Measurements from ENCODE around the gene GPR148.

Gene GPR148

GRCh38 chr2:130755256-130756052 is 26.6 kb downstream of the GPR148 start, which contains the start of gene AMER3:
Gene AMER3 (plus strand): TSS chr2:130755540. CDS start chr2:130762073, 6,533 bp downstream.
- Histone ChIP-seq H3K9me3 (ENCODE audit: control insufficient read depth, low read depth, low read length) (no peaks in the 10 kb centered on the region), H3K27ac (ENCODE audit: low read length) (no peak within 1 kb of the TSS), H3K9ac (ENCODE audit: low read length) (no peak within 1 kb of the TSS), H3K27me3 (ENCODE audit: control insufficient read depth, insufficient read depth, low read length) (peaks cover 43% of the 10 kb centered on the region), H3K4me1 (ENCODE audit: control insufficient read depth, low read depth, low read length) (peaks cover 8% of the 10 kb centered on the region), H3K4me3 (ENCODE audit: low read length) (peak within 1 kb of the TSS; percentile 85), H3K36me3 (ENCODE audit: control insufficient read depth, low read depth, low read length) (no peaks in the 10 kb centered on the region)

GRCh38 chr2:130756053-130756873 is 27.4 kb downstream of the GPR148 start:
- Histone ChIP-seq H3K4me3 (ENCODE audit: low read length) (peak overlapping the region; percentile 85), H3K36me3 (ENCODE audit: control insufficient read depth, low read depth, low read length) (no peaks in the 10 kb centered on the region), H3K27me3 (ENCODE audit: control insufficient read depth, insufficient read depth, low read length) (peaks cover 43% of the 10 kb centered on the region), H3K9me3 (ENCODE audit: control insufficient read depth, low read depth, low read length) (no peaks in the 10 kb centered on the region), H3K4me1 (ENCODE audit: control insufficient read depth, low read depth, low read length) (peaks cover 8% of the 10 kb centered on the region), H3K9ac (ENCODE audit: low read length) (no peak overlapping the region), H3K27ac (ENCODE audit: low read length) (no peak overlapping the region)

- no peaks in the 10 kb centered on the region for H3K9me3 ChIP-seq (ENCODE audit: control insufficient read depth, low read depth, low read length)
- H3K4me1 ChIP-seq (ENCODE audit: control insufficient read depth, low read depth, low read length), result peaks cover 8% of the 10 kb centered on the region
- H3K36me3 ChIP-seq (ENCODE audit: control insufficient read depth, low read depth, low read length), result no peaks in the 10 kb centered on the region
- no peak overlapping the region for H3K27ac ChIP-seq (ENCODE audit: low read length)
- peaks cover 43% of the 10 kb centered on the region for H3K27me3 ChIP-seq (ENCODE audit: control insufficient read depth, insufficient read depth, low read length)
- peak overlapping the region; percentile 66 for H3K4me3 ChIP-seq (ENCODE audit: low read length)
- no peak overlapping the region for H3K9ac ChIP-seq (ENCODE audit: low read length)
These were observed 28.2 kb downstream of the GPR148 start for GRCh38 chr2:130756874-130757668.

- Histone ChIP-seq H3K4me1 (ENCODE audit: control insufficient read depth, low read depth, low read length) (peaks cover 5% of the 10 kb centered on the region), H3K4me3 (ENCODE audit: low read length) (no peak overlapping the region), H3K36me3 (ENCODE audit: control insufficient read depth, low read depth, low read length) (no peaks in the 10 kb centered on the region), H3K27ac (ENCODE audit: low read length) (no peak overlapping the region), H3K9ac (ENCODE audit: low read length) (no peak overlapping the region), H3K27me3 (ENCODE audit: control insufficient read depth, insufficient read depth, low read length) (peaks cover 29% of the 10 kb centered on the region), H3K9me3 (ENCODE audit: control insufficient read depth, low read depth, low read length) (no peaks in the 10 kb centered on the region)
These were observed 31.3 kb downstream of the GPR148 start for GRCh38 chr2:130759906-130760753.

- Histone ChIP-seq H3K4me3 (ENCODE audit: low read length) (no peak overlapping the region), H3K27ac (ENCODE audit: low read length) (no peak overlapping the region), H3K27me3 (ENCODE audit: control insufficient read depth, insufficient read depth, low read length) (peaks cover 22% of the 10 kb centered on the region), H3K9me3 (ENCODE audit: control insufficient read depth, low read depth, low read length) (no peaks in the 10 kb centered on the region), H3K36me3 (ENCODE audit: control insufficient read depth, low read depth, low read length) (no peaks in the 10 kb centered on the region), H3K4me1 (ENCODE audit: control insufficient read depth, low read depth, low read length) (peaks cover 5% of the 10 kb centered on the region), H3K9ac (ENCODE audit: low read length) (no peak overlapping the region)
These were observed 32.2 kb downstream of the GPR148 start for GRCh38 chr2:130760754-130761751.

- Histone ChIP-seq H3K27ac (ENCODE audit: low read length) (no peak overlapping the region), H3K27me3 (ENCODE audit: control insufficient read depth, insufficient read depth, low read length) (peaks cover 12% of the 10 kb centered on the region), H3K4me3 (ENCODE audit: low read length) (no peak overlapping the region), H3K4me1 (ENCODE audit: control insufficient read depth, low read depth, low read length) (no peaks in the 10 kb centered on the region), H3K36me3 (ENCODE audit: control insufficient read depth, low read depth, low read length) (no peaks in the 10 kb centered on the region), H3K9me3 (ENCODE audit: control insufficient read depth, low read depth, low read length) (no peaks in the 10 kb centered on the region), H3K9ac (ENCODE audit: low read length) (no peak overlapping the region)
These were observed 33.4 kb downstream of the GPR148 start for GRCh38 chr2:130762031-130762909.

- Histone ChIP-seq H3K36me3 (ENCODE audit: control insufficient read depth, low read depth, low read length) (no peaks in the 10 kb centered on the region), H3K9me3 (ENCODE audit: control insufficient read depth, low read depth, low read length) (no peaks in the 10 kb centered on the region), H3K27me3 (ENCODE audit: control insufficient read depth, insufficient read depth, low read length) (peaks cover 5% of the 10 kb centered on the region), H3K4me3 (ENCODE audit: low read length) (no peak overlapping the region), H3K27ac (ENCODE audit: low read length) (no peak overlapping the region), H3K4me1 (ENCODE audit: control insufficient read depth, low read depth, low read length) (no peaks in the 10 kb centered on the region), H3K9ac (ENCODE audit: low read length) (no peak overlapping the region)
These were observed 34.1 kb downstream of the GPR148 start for GRCh38 chr2:130762910-130763385.

GRCh38 chr2:130763405-130763804 is 34.5 kb downstream of the GPR148 start:
- Histone ChIP-seq H3K4me1 (ENCODE audit: control insufficient read depth, low read depth, low read length) (no peaks in the 10 kb centered on the region), H3K36me3 (ENCODE audit: control insufficient read depth, low read depth, low read length) (no peaks in the 10 kb centered on the region), H3K4me3 (ENCODE audit: low read length) (no peak overlapping the region), H3K27me3 (ENCODE audit: control insufficient read depth, insufficient read depth, low read length) (peaks cover under 1% of the 10 kb centered on the region), H3K9me3 (ENCODE audit: control insufficient read depth, low read depth, low read length) (no peaks in the 10 kb centered on the region), H3K9ac (ENCODE audit: low read length) (no peak overlapping the region), H3K27ac (ENCODE audit: low read length) (no peak overlapping the region)

- no peaks in the 10 kb centered on the region for H3K9me3 ChIP-seq (ENCODE audit: control insufficient read depth, low read depth, low read length)
- no peak overlapping the region for H3K4me3 ChIP-seq (ENCODE audit: low read length)
- no peaks in the 10 kb centered on the region for H3K36me3 ChIP-seq (ENCODE audit: control insufficient read depth, low read depth, low read length)
- no peak overlapping the region for H3K9ac ChIP-seq (ENCODE audit: low read length)
- no peaks in the 10 kb centered on the region for H3K27me3 ChIP-seq (ENCODE audit: control insufficient read depth, insufficient read depth, low read length)
- no peak overlapping the region for H3K27ac ChIP-seq (ENCODE audit: low read length)
- no peaks in the 10 kb centered on the region for H3K4me1 ChIP-seq (ENCODE audit: control insufficient read depth, low read depth, low read length)
These were observed 35.4 kb downstream of the GPR148 start for GRCh38 chr2:130764035-130764820.
